Embryonic facial prominence (tissue), 1 donor: ENCODE results near the gene SERP2.
"Not testable (repeated sequence)": the region's sequence is repeated elsewhere in the genome, so short reads cannot be mapped to it uniquely, and the experiment has no call there.

Experiments used
- DNase-seq: peaks from one replicate; pipeline ENCODE4 v3.0.0-alpha.2; 2016; ENCODE audit errors: extremely low spot score

The SERP2 gene

GRCh38 chr13:44373601-44374347 is at the start of gene SERP2:
TSS of gene SERP2 (plus strand) at chr13:44373824. CDS start at chr13:44374026, 202 bp downstream.
- DNase-seq: no peak

- DNase-seq: no peak
Measured at GRCh38 chr13:44326961-44327360, 46.7 kb upstream of the SERP2 start.

GRCh38 chr13:44329041-44329440 is 44.6 kb upstream of the SERP2 start:
- not testable (repeated sequence) for DNase-seq

GRCh38 chr13:44329909-44330545 is 43.6 kb upstream of the SERP2 start:
- no peak for DNase-seq

- DNase-seq: no peak
Measured at GRCh38 chr13:44331446-44331845, 42.2 kb upstream of the SERP2 start.

- peak; percentile 63 for DNase-seq
Measured at GRCh38 chr13:44331912-44332851, 41.4 kb upstream of the SERP2 start.

- DNase-seq: no peak
Measured at GRCh38 chr13:44333950-44334655, 39.5 kb upstream of the SERP2 start.

GRCh38 chr13:44334751-44335150 is 38.9 kb upstream of the SERP2 start:
- DNase-seq: no peak

- no peak for DNase-seq
Measured at GRCh38 chr13:44336934-44337333, 36.7 kb upstream of the SERP2 start.

- no peak for DNase-seq
Measured at GRCh38 chr13:44337581-44337980, 36.0 kb upstream of the SERP2 start.

GRCh38 chr13:44340508-44340907 is 33.1 kb upstream of the SERP2 start:
- DNase-seq: no peak

- no peak for DNase-seq
Measured at GRCh38 chr13:44342741-44343140, 30.9 kb upstream of the SERP2 start.

- DNase-seq: no peak
Measured at GRCh38 chr13:44346534-44346933, 27.1 kb upstream of the SERP2 start.

GRCh38 chr13:44347301-44347700 is 26.3 kb upstream of the SERP2 start:
- DNase-seq: no peak

- no peak for DNase-seq
Measured at GRCh38 chr13:44347949-44348348, 25.7 kb upstream of the SERP2 start.

- DNase-seq: no peak
Measured at GRCh38 chr13:44350775-44351504, 22.7 kb upstream of the SERP2 start.

GRCh38 chr13:44351505-44351854 is 22.1 kb upstream of the SERP2 start:
- no peak for DNase-seq

- no peak for DNase-seq
Measured at GRCh38 chr13:44352202-44352601, 21.4 kb upstream of the SERP2 start.

- DNase-seq: no peak
Measured at GRCh38 chr13:44352671-44353070, 21.0 kb upstream of the SERP2 start.

GRCh38 chr13:44354331-44354730 is 19.3 kb upstream of the SERP2 start:
- DNase-seq: no peak

GRCh38 chr13:44354884-44355283 is 18.7 kb upstream of the SERP2 start:
- no peak for DNase-seq
